Measurements from ENCODE around the gene TCF12. TPM values are rescaled to one million over a fixed set of nuclear protein-coding genes. Genes with fewer than 3 reads are reported as not detected.
"Not testable (repeated sequence)": the region's sequence is repeated elsewhere in the genome, so short reads cannot be mapped to it uniquely, and the experiment has no call there.

The TCF12 gene
- total RNA-seq, 4 donors from 2014 or later: 50.5 to 117 (median 89.8) TPM

DNA sequence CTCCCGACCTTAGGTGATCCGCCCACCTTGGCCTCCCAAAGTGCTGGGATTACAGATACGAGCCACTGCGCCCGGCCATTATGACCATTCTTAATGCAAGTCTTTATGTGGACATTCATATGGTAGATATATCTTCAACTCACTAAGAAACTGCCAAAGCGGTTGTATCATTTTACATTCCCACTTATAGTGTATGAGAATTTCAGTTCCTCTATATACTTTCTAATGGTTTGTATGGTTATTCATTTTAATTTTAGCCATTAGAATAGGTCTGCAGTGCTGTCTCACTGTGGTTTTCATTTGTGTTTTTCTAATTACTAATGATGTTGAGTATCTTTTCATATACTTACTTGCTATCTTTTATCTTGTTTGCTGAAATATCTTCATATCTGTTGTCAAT, 32.5 kb downstream of the TCF12 start:
- DNase-seq (ENCODE audit: low spot score in 2 of 2): no peak
- intact Hi-C loops (cut with DNase I; ENCODE audit: low total_unique reads): no loop called here
- no peak overlapping the region for H3K4me3 ChIP-seq (ENCODE audit: low read depth, poor library complexity, severe bottlenecking)
- no peak for TF ChIP-seq POLR2A (IDR thresholded peaks at IDR 0.05)
- TF ChIP-seq, protein P1, sequence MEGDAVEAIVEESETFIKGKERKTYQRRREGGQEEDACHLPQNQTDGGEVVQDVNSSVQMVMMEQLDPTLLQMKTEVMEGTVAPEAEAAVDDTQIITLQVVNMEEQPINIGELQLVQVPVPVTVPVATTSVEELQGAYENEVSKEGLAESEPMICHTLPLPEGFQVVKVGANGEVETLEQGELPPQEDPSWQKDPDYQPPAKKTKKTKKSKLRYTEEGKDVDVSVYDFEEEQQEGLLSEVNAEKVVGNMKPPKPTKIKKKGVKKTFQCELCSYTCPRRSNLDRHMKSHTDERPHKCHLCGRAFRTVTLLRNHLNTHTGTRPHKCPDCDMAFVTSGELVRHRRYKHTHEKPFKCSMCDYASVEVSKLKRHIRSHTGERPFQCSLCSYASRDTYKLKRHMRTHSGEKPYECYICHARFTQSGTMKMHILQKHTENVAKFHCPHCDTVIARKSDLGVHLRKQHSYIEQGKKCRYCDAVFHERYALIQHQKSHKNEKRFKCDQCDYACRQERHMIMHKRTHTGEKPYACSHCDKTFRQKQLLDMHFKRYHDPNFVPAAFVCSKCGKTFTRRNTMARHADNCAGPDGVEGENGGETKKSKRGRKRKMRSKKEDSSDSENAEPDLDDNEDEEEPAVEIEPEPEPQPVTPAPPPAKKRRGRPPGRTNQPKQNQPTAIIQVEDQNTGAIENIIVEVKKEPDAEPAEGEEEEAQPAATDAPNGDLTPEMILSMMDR (IDR thresholded peaks at IDR 0.05): no peak
- 92 to 93% methylated on average over 6 of the region's 6 CpGs for WGBS, 2 donors

DNA sequence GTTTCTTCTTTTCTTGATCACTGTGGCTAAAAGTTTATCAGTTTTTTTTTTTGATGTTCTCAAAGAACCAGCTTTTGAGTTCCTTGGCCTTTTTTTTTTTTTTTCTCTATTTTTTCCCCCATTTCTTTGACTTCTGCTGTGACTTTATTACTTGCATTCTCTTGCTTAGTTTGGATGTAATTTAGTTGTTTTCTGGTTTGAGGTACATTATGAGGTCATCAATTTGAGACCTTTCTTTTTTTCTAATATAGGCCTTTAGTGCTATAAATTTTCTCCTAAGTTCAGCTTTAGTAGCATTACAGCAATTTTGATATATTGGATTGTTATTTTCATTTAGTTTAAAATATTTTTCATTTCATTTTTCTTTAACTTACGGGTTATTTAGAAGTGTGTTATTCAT, 35.3 kb downstream of the TCF12 start:
- DNase-seq (ENCODE audit: low spot score in 2 of 2): no peak
- no peak for TF ChIP-seq POLR2A (IDR thresholded peaks at IDR 0.05)
- TF ChIP-seq, protein P1 (IDR thresholded peaks at IDR 0.05): no peak
- intact Hi-C loops (cut with DNase I; ENCODE audit: low total_unique reads): no loop called here
- no peak overlapping the region for H3K4me3 ChIP-seq (ENCODE audit: low read depth, poor library complexity, severe bottlenecking)
- 100% methylated on average over 1 of the region's 1 CpG for WGBS, 2 donors

DNA sequence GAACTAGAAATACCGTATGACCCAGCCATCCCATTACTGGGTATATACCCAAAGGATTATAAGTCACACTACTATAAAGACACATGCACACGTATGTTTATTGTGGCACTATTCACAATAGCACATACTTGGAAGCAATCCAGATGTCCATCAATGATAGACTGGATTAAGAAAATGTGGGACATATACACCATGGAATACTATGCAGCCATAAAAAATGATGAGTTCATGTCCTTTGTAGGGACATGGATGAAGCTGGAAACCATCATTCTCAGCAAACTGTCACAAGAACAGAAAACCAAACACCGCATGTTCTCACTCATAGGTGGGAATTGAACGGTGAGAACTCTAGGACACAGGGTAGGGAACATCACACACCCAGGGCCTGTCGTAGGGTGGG, 36.6 kb downstream of the TCF12 start:
- intact Hi-C loops (cut with DNase I; ENCODE audit: low total_unique reads); DNase-seq (ENCODE audit: low spot score in 2 of 2); H3K4me3 ChIP-seq (ENCODE audit: low read depth, poor library complexity, severe bottlenecking): not testable (repeated sequence)
- WGBS, 2 donors: 93 to 96% methylated on average over 5 of the region's 5 CpGs

DNA sequence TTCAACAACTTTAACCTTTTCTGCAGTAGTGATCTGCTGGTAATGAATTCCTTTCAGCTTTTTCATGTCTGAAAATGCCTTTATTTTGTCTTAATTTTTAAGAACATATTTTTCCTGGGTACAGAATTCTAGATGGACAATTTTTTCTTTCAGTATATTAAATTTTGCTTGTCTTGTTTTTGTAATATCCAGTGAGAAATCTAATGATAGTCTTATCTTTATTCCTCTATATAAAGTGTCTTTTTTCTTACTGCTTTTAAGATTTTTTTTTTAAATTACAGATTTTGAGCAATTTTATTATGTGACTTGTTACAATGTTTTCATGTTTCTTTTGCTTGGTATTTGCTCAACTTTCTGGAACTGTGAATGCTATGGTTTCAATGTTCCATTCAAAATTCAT, 38.1 kb downstream of the TCF12 start:
- no peak for TF ChIP-seq POLR2A (IDR thresholded peaks at IDR 0.05)
- TF ChIP-seq, protein P1 (IDR thresholded peaks at IDR 0.05): no peak
- no peak for DNase-seq (ENCODE audit: low spot score in 2 of 2)
- no peak overlapping the region for H3K4me3 ChIP-seq (ENCODE audit: low read depth, poor library complexity, severe bottlenecking)
- intact Hi-C loops (cut with DNase I; ENCODE audit: low total_unique reads): no loop called here

DNA sequence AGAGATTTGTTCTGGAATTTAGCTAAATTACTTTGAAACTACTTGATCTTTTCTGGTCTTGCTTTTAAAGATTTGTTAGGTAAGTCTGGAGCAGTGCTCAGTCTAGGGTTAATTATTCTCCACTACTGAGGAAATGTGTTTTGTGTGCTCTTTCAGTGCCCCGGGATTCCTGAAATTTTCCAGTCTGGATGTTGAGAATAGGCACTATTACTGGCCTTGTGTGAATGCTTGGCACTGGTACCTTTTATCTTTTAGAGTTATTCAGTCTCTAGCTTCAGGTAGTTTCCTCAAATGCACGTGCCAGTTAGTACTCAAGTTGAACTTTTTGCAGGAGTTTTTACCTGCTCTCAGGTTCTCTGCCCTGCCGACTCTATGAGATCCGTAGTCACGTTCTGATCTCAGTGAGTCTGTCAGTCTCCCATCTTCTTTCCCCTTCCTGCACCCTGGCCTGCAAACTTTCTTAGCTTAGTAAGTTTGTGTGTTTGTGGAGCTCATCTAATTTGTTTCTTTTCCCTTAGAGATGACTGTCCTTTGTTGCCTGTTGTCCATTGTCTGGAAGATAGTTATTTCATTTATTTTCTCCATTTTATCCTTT, 39.5 kb downstream of the TCF12 start:
- no peak overlapping the region for H3K4me3 ChIP-seq (ENCODE audit: low read depth, poor library complexity, severe bottlenecking)
- no peak for TF ChIP-seq POLR2A (IDR thresholded peaks at IDR 0.05)
- TF ChIP-seq, protein P1 (IDR thresholded peaks at IDR 0.05): no peak
- intact Hi-C loops (cut with DNase I; ENCODE audit: low total_unique reads): no loop called here
- 74 to 83% methylated on average over 5 of the region's 5 CpGs for WGBS, 2 donors
- DNase-seq (ENCODE audit: low spot score in 2 of 2): no peak

DNA sequence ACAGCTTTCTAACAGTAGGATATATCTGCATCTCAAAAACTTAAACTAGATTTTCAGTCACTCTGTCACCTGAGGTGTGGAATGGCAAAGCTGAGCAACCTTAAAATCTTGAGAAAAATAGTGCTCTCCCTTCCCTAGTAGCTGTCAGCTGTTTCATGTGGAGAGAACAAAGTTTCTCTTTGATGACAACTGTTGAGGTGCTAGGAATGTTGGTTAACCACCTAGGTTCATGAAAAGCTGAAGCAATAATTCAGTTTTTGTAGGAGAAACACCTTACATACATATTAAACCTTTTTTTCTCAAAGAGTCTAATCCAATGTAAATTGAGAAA, 40.8 kb downstream of the TCF12 start:
- intact Hi-C loops (cut with DNase I; ENCODE audit: low total_unique reads): no loop called here
- TF ChIP-seq, protein P1 (IDR thresholded peaks at IDR 0.05): no peak
- TF ChIP-seq POLR2A (IDR thresholded peaks at IDR 0.05): no peak
- H3K4me3 ChIP-seq (ENCODE audit: low read depth, poor library complexity, severe bottlenecking): no peak overlapping the region

More for the DNA sequence above, 40.8 kb downstream of the TCF12 start:
- DNase-seq (ENCODE audit: low spot score in 2 of 2): no peak
